CD4-positive, alpha-beta T cell treated with Interleukin-21 for 1 hour (primary cell): ENCODE measurements around the gene ABCC2.

ENCODE experiments used
- DNase-seq: peaks from one replicate; pipeline ENCODE4 v3.0.0-alpha.2; 2020

Gene ABCC2

GRCh38 chr10:99777918-99778714 is 4.3 kb upstream of the ABCC2 start:
- no peak for DNase-seq

GRCh38 chr10:99779335-99779734 is 3.1 kb upstream of the ABCC2 start:
- DNase-seq, result no peak

GRCh38 chr10:99781734-99782429 is 558 bp upstream of the ABCC2 start:
- DNase-seq, result no peak

- DNase-seq, result no peak
Measured at GRCh38 chr10:99784016-99784726, 1.7 kb downstream of the ABCC2 start.

GRCh38 chr10:99784727-99785441 is 2.4 kb downstream of the ABCC2 start:
- no peak for DNase-seq

GRCh38 chr10:99785646-99786045 is 3.2 kb downstream of the ABCC2 start:
- DNase-seq, result no peak

- no peak for DNase-seq
Measured at GRCh38 chr10:99787311-99787710, 4.9 kb downstream of the ABCC2 start.

GRCh38 chr10:99787782-99788445 is 5.5 kb downstream of the ABCC2 start:
- no peak for DNase-seq

- DNase-seq, result no peak
Measured at GRCh38 chr10:99788598-99789256, 6.3 kb downstream of the ABCC2 start.

GRCh38 chr10:99791831-99792230 is 9.4 kb downstream of the ABCC2 start:
- no peak for DNase-seq

- no peak for DNase-seq
Measured at GRCh38 chr10:99793819-99794218, 11.4 kb downstream of the ABCC2 start.

GRCh38 chr10:99796928-99797327 is 14.5 kb downstream of the ABCC2 start:
- DNase-seq, result no peak

- DNase-seq, result no peak
Measured at GRCh38 chr10:99798031-99798430, 15.6 kb downstream of the ABCC2 start.

GRCh38 chr10:99798920-99799319 is 16.5 kb downstream of the ABCC2 start:
- no peak for DNase-seq

- no peak for DNase-seq
Measured at GRCh38 chr10:99799613-99800012, 17.2 kb downstream of the ABCC2 start.

- DNase-seq, result no peak
Measured at GRCh38 chr10:99804471-99804870, 22.0 kb downstream of the ABCC2 start.

GRCh38 chr10:99805190-99805589 is 22.8 kb downstream of the ABCC2 start:
- DNase-seq, result no peak

GRCh38 chr10:99806091-99806490 is 23.7 kb downstream of the ABCC2 start:
- DNase-seq, result no peak

- DNase-seq, result no peak
Measured at GRCh38 chr10:99807786-99808185, 25.3 kb downstream of the ABCC2 start.

- no peak for DNase-seq
Measured at GRCh38 chr10:99808270-99808669, 25.8 kb downstream of the ABCC2 start.

- no peak for DNase-seq
Measured at GRCh38 chr10:99809481-99809880, 27.0 kb downstream of the ABCC2 start.
